Stimulated activated CD8-positive, alpha-beta memory T cell treated with anti-CD3 and anti-CD28 coated beads, Interleukin-12 subunit alpha, Interleukin-12 subunit beta, amount 100 ng/mL, for 24 hours (primary cell): Measurements from ENCODE around the gene SMIM45.
"Not testable (repeated sequence)": the region's sequence is repeated elsewhere in the genome, so short reads cannot be mapped to it uniquely, and the experiment has no call there.

Experiments
- DNase-seq: peaks from one replicate; pipeline ENCODE4 v3.0.0-alpha.2; 2020; ENCODE audit errors: extremely low read depth

Gene SMIM45

GRCh38 chr22:41934284-41935014 lies 17.5 kb upstream of the SMIM45 start:
- no peak for DNase-seq

GRCh38 chr22:41935015-41935351 lies 17.0 kb upstream of the SMIM45 start:
- DNase-seq = no peak

- no peak for DNase-seq
Measured at GRCh38 chr22:41935509-41935908, 16.4 kb upstream of the SMIM45 start.

- DNase-seq = no peak
Measured at GRCh38 chr22:41936894-41937169, 15.1 kb upstream of the SMIM45 start.

GRCh38 chr22:41939981-41940831 lies 11.7 kb upstream of the SMIM45 start:
- DNase-seq = peak; percentile 79

- DNase-seq = peak; percentile 63
Measured at GRCh38 chr22:41940832-41941765, 10.9 kb upstream of the SMIM45 start.

GRCh38 chr22:41943661-41944209 lies 8.2 kb upstream of the SMIM45 start:
- DNase-seq = no peak

GRCh38 chr22:41946629-41947423 lies 5.1 kb upstream of the SMIM45 start, which contains the start of gene CENPM:
CENPM (minus strand) TSS chr22:41947152; CDS start chr22:41947076, 76 bp downstream.
- DNase-seq = peak; percentile 84

- DNase-seq = no peak
Measured at GRCh38 chr22:41947424-41948080, 4.4 kb upstream of the SMIM45 start.

- DNase-seq = no peak
Measured at GRCh38 chr22:41948142-41948541, 3.8 kb upstream of the SMIM45 start.

GRCh38 chr22:41948928-41949296 lies 3.0 kb upstream of the SMIM45 start:
- DNase-seq = not testable (repeated sequence)

GRCh38 chr22:41949297-41949965 lies 2.5 kb upstream of the SMIM45 start:
- DNase-seq = no peak

- DNase-seq = no peak
Measured at GRCh38 chr22:41952713-41953112, 763 bp downstream of the SMIM45 start.

- DNase-seq = no peak
Measured at GRCh38 chr22:41957941-41958556, 6.1 kb downstream of the SMIM45 start.

GRCh38 chr22:41963453-41964111 lies 11.6 kb downstream of the SMIM45 start:
- no peak for DNase-seq

- DNase-seq = no peak
Measured at GRCh38 chr22:41964112-41964491, 12.2 kb downstream of the SMIM45 start.

- no peak for DNase-seq
Measured at GRCh38 chr22:41966225-41966606, 14.3 kb downstream of the SMIM45 start.

GRCh38 chr22:41966607-41967240 lies 14.8 kb downstream of the SMIM45 start:
- no peak for DNase-seq

GRCh38 chr22:41968601-41969000 lies 16.7 kb downstream of the SMIM45 start:
- DNase-seq = no peak
